Stimulated activated CD8-positive, alpha-beta memory T cell treated with anti-CD3 and anti-CD28 coated beads, Interleukin-15, amount 100 ng/mL, for 4 hours (primary cell): ENCODE measurements around the gene EYS.
"Not testable (repeated sequence)": the region's sequence is repeated elsewhere in the genome, so short reads cannot be mapped to it uniquely, and the experiment has no call there.

ENCODE experiments used
- DNase-seq, 2 donors: peaks; one replicate each; pipeline ENCODE4 v3.0.0-alpha.2; 2020; ENCODE audit warnings: low read depth in 2 of 2

Gene EYS

GRCh38 chr6:65633501-65633900, 73.5 kb downstream of the EYS start:
- no peak for DNase-seq

- no peak for DNase-seq
Measured at GRCh38 chr6:65631711-65632110, 75.3 kb downstream of the EYS start.

GRCh38 chr6:65627434-65627999, 79.5 kb downstream of the EYS start:
- not testable (repeated sequence) for DNase-seq

GRCh38 chr6:65627015-65627414, 80.0 kb downstream of the EYS start:
- no peak for DNase-seq

GRCh38 chr6:65623566-65623965, 83.5 kb downstream of the EYS start:
- DNase-seq: no peak

GRCh38 chr6:65610746-65611145, 96.3 kb downstream of the EYS start:
- DNase-seq: no peak

- no peak for DNase-seq
Measured at GRCh38 chr6:65595540-65595939, 111.5 kb downstream of the EYS start.

GRCh38 chr6:65570340-65570739, 136.7 kb downstream of the EYS start:
- DNase-seq: no peak

GRCh38 chr6:65569505-65569904, 137.5 kb downstream of the EYS start:
- DNase-seq: no peak

GRCh38 chr6:65569056-65569455, 138.0 kb downstream of the EYS start:
- not testable (repeated sequence) for DNase-seq

- no peak for DNase-seq
Measured at GRCh38 chr6:65566117-65566516, 140.9 kb downstream of the EYS start.

- no peak for DNase-seq
Measured at GRCh38 chr6:65558071-65558470, 149.0 kb downstream of the EYS start.

GRCh38 chr6:65557224-65557623, 149.8 kb downstream of the EYS start:
- DNase-seq: no peak

GRCh38 chr6:65546894-65547293, 160.1 kb downstream of the EYS start:
- no peak for DNase-seq

- no peak for DNase-seq
Measured at GRCh38 chr6:65545920-65546319, 161.1 kb downstream of the EYS start.

- no peak for DNase-seq
Measured at GRCh38 chr6:65538644-65539043, 168.4 kb downstream of the EYS start.

GRCh38 chr6:65537600-65537999, 169.4 kb downstream of the EYS start:
- no peak for DNase-seq

GRCh38 chr6:65531533-65531932, 175.5 kb downstream of the EYS start:
- no peak for DNase-seq

GRCh38 chr6:65524232-65524631, 182.8 kb downstream of the EYS start:
- DNase-seq: no peak

GRCh38 chr6:65505736-65506135, 201.3 kb downstream of the EYS start:
- no peak for DNase-seq

GRCh38 chr6:65501045-65501444, 206.0 kb downstream of the EYS start:
- no peak for DNase-seq

GRCh38 chr6:65483652-65484051, 223.4 kb downstream of the EYS start:
- not testable (repeated sequence) for DNase-seq

- no peak for DNase-seq
Measured at GRCh38 chr6:65469650-65470049, 237.4 kb downstream of the EYS start.

- DNase-seq: no peak
Measured at GRCh38 chr6:65468307-65468706, 238.7 kb downstream of the EYS start.
